Measurements from ENCODE around the gene CTNNA2.

Gene CTNNA2

GRCh38 chr2:79714283-79714682 is 201.4 kb downstream of the CTNNA2 start:
- DNase-seq = no peak

GRCh38 chr2:79715338-79715737 is 202.5 kb downstream of the CTNNA2 start:
- no peak for DNase-seq

GRCh38 chr2:79716266-79716665 is 203.4 kb downstream of the CTNNA2 start:
- peak; percentile 42 for DNase-seq

GRCh38 chr2:79717364-79718007 is 204.6 kb downstream of the CTNNA2 start:
- DNase-seq = no peak

- DNase-seq = no peak
Observed at GRCh38 chr2:79721061-79721460, 208.2 kb downstream of the CTNNA2 start.

GRCh38 chr2:79721966-79722365 is 209.1 kb downstream of the CTNNA2 start:
- no peak for DNase-seq

- DNase-seq = no peak
Observed at GRCh38 chr2:79723830-79724229, 211.0 kb downstream of the CTNNA2 start.

- no peak for DNase-seq
Observed at GRCh38 chr2:79729532-79729931, 216.7 kb downstream of the CTNNA2 start.

GRCh38 chr2:79734518-79734917 is 221.7 kb downstream of the CTNNA2 start:
- DNase-seq = no peak

GRCh38 chr2:79740879-79741443 is 228.1 kb downstream of the CTNNA2 start:
- no peak for DNase-seq

- DNase-seq = no peak
Observed at GRCh38 chr2:79750321-79750720, 237.5 kb downstream of the CTNNA2 start.

GRCh38 chr2:79757526-79757925 is 244.7 kb downstream of the CTNNA2 start:
- DNase-seq = no peak

GRCh38 chr2:79758042-79758441 is 245.2 kb downstream of the CTNNA2 start:
- no peak for DNase-seq

GRCh38 chr2:79758749-79759282 is 246.0 kb downstream of the CTNNA2 start:
- DNase-seq = no peak

- DNase-seq = no peak
Observed at GRCh38 chr2:79770926-79771325, 258.1 kb downstream of the CTNNA2 start.

GRCh38 chr2:79771493-79771892 is 258.6 kb downstream of the CTNNA2 start:
- DNase-seq = no peak

GRCh38 chr2:79774016-79774415 is 261.2 kb downstream of the CTNNA2 start:
- DNase-seq = no peak

- no peak for DNase-seq
Observed at GRCh38 chr2:79776461-79776860, 263.6 kb downstream of the CTNNA2 start.

GRCh38 chr2:79780781-79781180 is 267.9 kb downstream of the CTNNA2 start:
- DNase-seq = no peak

GRCh38 chr2:79782576-79783452 is 270.0 kb downstream of the CTNNA2 start:
- no peak for DNase-seq

GRCh38 chr2:79788952-79789651 is 276.3 kb downstream of the CTNNA2 start:
- no peak for DNase-seq

- no peak for DNase-seq
Observed at GRCh38 chr2:79789811-79790210, 277.0 kb downstream of the CTNNA2 start.

- DNase-seq = no peak
Observed at GRCh38 chr2:79792090-79792489, 279.2 kb downstream of the CTNNA2 start.
